NCI-H1694 treated with DMSO at 0.1 percent for 48 hours (cell line): ENCODE results near the gene HIVEP1.
"Not testable (repeated sequence)": the region's sequence is repeated elsewhere in the genome, so short reads cannot be mapped to it uniquely, and the experiment has no call there.

Experiments used
- DNase-seq: peaks from one replicate; lab custom pipeline; 2025; lab: John Stamatoyannopoulos, UW

Gene HIVEP1

GRCh38 chr6:12119085-12119588, 107.0 kb downstream of the HIVEP1 start:
- DNase-seq: no peak

GRCh38 chr6:12125396-12125795, 113.3 kb downstream of the HIVEP1 start:
- DNase-seq: no peak

- DNase-seq: no peak
Measured at GRCh38 chr6:12126051-12126450, 113.9 kb downstream of the HIVEP1 start.

GRCh38 chr6:12129523-12129922, 117.4 kb downstream of the HIVEP1 start:
- no peak for DNase-seq

- DNase-seq: no peak
Measured at GRCh38 chr6:12132351-12133222, 120.5 kb downstream of the HIVEP1 start.

GRCh38 chr6:12134581-12134980, 122.5 kb downstream of the HIVEP1 start:
- DNase-seq: no peak

- DNase-seq: no peak
Measured at GRCh38 chr6:12134991-12135390, 122.9 kb downstream of the HIVEP1 start.

- no peak for DNase-seq
Measured at GRCh38 chr6:12136905-12137304, 124.8 kb downstream of the HIVEP1 start.

- no peak for DNase-seq
Measured at GRCh38 chr6:12137480-12137879, 125.4 kb downstream of the HIVEP1 start.

- DNase-seq: no peak
Measured at GRCh38 chr6:12138381-12138780, 126.3 kb downstream of the HIVEP1 start.

GRCh38 chr6:12138936-12139335, 126.8 kb downstream of the HIVEP1 start:
- DNase-seq: no peak

GRCh38 chr6:12147557-12148316, 135.6 kb downstream of the HIVEP1 start:
- DNase-seq: no peak

- no peak for DNase-seq
Measured at GRCh38 chr6:12148317-12148801, 136.2 kb downstream of the HIVEP1 start.

- no peak for DNase-seq
Measured at GRCh38 chr6:12148841-12149240, 136.7 kb downstream of the HIVEP1 start.

- no peak for DNase-seq
Measured at GRCh38 chr6:12149944-12150510, 137.9 kb downstream of the HIVEP1 start.

- no peak for DNase-seq
Measured at GRCh38 chr6:12150812-12151432, 138.8 kb downstream of the HIVEP1 start.

GRCh38 chr6:12151433-12151820, 139.3 kb downstream of the HIVEP1 start:
- DNase-seq: no peak

GRCh38 chr6:12152023-12152970, 140.2 kb downstream of the HIVEP1 start:
- no peak for DNase-seq

- not testable (repeated sequence) for DNase-seq
Measured at GRCh38 chr6:12155769-12156168, 143.7 kb downstream of the HIVEP1 start.

- no peak for DNase-seq
Measured at GRCh38 chr6:12158686-12159415, 146.7 kb downstream of the HIVEP1 start.
